GM23338 (cell line): ENCODE data around the gene ANTXR1. TPM values are rescaled to one million over a fixed set of nuclear protein-coding genes. Genes with fewer than 3 reads are reported as not detected.

ENCODE experiments used
- ATAC-seq: fragments of 200-7000 bp; cut with Tn5 transposase; 3 replicates; pipeline ENCODE4 v1.9.1; 2020
- DNase-seq: peaks from one replicate; pipeline ENCODE4 v3.0.0-alpha.2; 2015; ENCODE audit warnings: low spot score
- H2AFZ ChIP-seq: fragments of 200-600 bp; sonication (generic); 2 replicates; pipeline ENCODE4 v1.8.0; 2016; ENCODE audit warnings: antibody characterized with exemption, mild to moderate bottlenecking, moderate library complexity
- H3F3A ChIP-seq: fragments of 200-600 bp; sonication (generic); replicated peaks from 2 replicates; pipeline ENCODE4 v1.8.0; 2017; ENCODE audit warnings: antibody characterized with exemption, mixed run types, low read depth
- H3K27ac ChIP-seq: fragments of 200-600 bp; sonication (generic); 2 replicates; pipeline ENCODE4 v1.6.1; 2016; ENCODE audit warnings: low read depth
- H3K27me3 ChIP-seq: fragments of 200-600 bp; sonication (generic); 2 replicates; pipeline ENCODE4 v1.8.0; 2016; ENCODE audit warnings: mild to moderate bottlenecking, mixed run types, moderate library complexity; ENCODE audit not compliant: insufficient read depth
- H3K36me3 ChIP-seq: fragments of 200-600 bp; sonication (generic); 2 replicates; pipeline ENCODE4 v1.8.0; 2016; ENCODE audit warnings: mild to moderate bottlenecking; ENCODE audit not compliant: insufficient read depth
- H3K4me1 ChIP-seq: fragments of 200-600 bp; sonication (generic); 2 replicates; pipeline ENCODE4 v1.8.0; 2016; ENCODE audit warnings: mild to moderate bottlenecking, moderate library complexity; ENCODE audit not compliant: insufficient read depth
- H3K4me2 ChIP-seq: fragments of 200-600 bp; sonication (generic); 2 replicates; pipeline ENCODE4 v1.7.1; 2017; ENCODE audit warnings: mixed run types
- H3K4me3 ChIP-seq: fragments of 200-600 bp; sonication (generic); 2 replicates; pipeline ENCODE4 v1.6.1; 2016; ENCODE audit warnings: mixed run types
- H3K79me2 ChIP-seq: fragments of 200-600 bp; sonication (generic); replicated peaks from 2 replicates; pipeline ENCODE4 v1.8.0; 2017; ENCODE audit warnings: mild to moderate bottlenecking; ENCODE audit not compliant: insufficient read depth
- H3K9me2 ChIP-seq: fragments of 200-600 bp; sonication (generic); 2 replicates; pipeline ENCODE4 v1.8.0; 2017; ENCODE audit not compliant: insufficient read depth
- H4K20me1 ChIP-seq: fragments of 200-600 bp; sonication (generic); replicated peaks from 2 replicates; pipeline ENCODE4 v1.8.0; 2017; ENCODE audit warnings: mild to moderate bottlenecking; ENCODE audit not compliant: insufficient read depth
- H3K27ac Mint-ChIP-seq: 2 replicates; pipeline ENCODE4 v1.8.0; 2020; ENCODE audit warnings: inconsistent platforms, mild to moderate bottlenecking, moderate library complexity, mixed read lengths
- H3K27me3 Mint-ChIP-seq: 3 replicates; pipeline ENCODE4 v1.8.0; 2022; ENCODE audit warnings: low read depth, mild to moderate bottlenecking, moderate library complexity, mixed read lengths, inconsistent platforms; ENCODE audit not compliant: insufficient read depth, poor library complexity
- H3K36me3 Mint-ChIP-seq: 3 replicates; pipeline ENCODE4 v1.8.0; 2021; ENCODE audit warnings: low read depth, mild to moderate bottlenecking, inconsistent platforms, moderate library complexity, mixed read lengths
- H3K4me1 Mint-ChIP-seq: 3 replicates; pipeline ENCODE4 v1.8.0; 2020; ENCODE audit warnings: mild to moderate bottlenecking, inconsistent platforms, mixed read lengths
- H3K4me3 Mint-ChIP-seq: 3 replicates; pipeline ENCODE4 v1.8.0; 2021; ENCODE audit warnings: moderate library complexity, mild to moderate bottlenecking, inconsistent platforms, mixed read lengths
- H3K9me3 Mint-ChIP-seq: 3 replicates; pipeline ENCODE4 v1.8.0; 2020; ENCODE audit warnings: moderate library complexity, mild to moderate bottlenecking, inconsistent platforms, mixed read lengths
- CREB1 ChIP-seq: fragments of 250-450 bp; sonication (Bioruptor Pico); IDR thresholded peaks from 2 replicates; pipeline ENCODE4 v1.5.0; 2020; ENCODE audit warnings: low read depth, mild to moderate bottlenecking, moderate library complexity
- EZH2phosphoT487 ChIP-seq: fragments of 200-600 bp; sonication (generic); IDR thresholded peaks from one replicate; pipeline ENCODE4 v1.8.1; 2018; ENCODE audit warnings: antibody characterized with exemption; ENCODE audit not compliant: unreplicated experiment
- JUNB ChIP-seq: IDR thresholded peaks from one replicate; pipeline ENCODE4 v1.6.1; 2016; ENCODE audit warnings: antibody characterized with exemption; ENCODE audit not compliant: unreplicated experiment
- NANOG ChIP-seq: IDR thresholded peaks from 2 replicates; pipeline ENCODE4 v1.6.1; 2016; ENCODE audit warnings: antibody characterized with exemption, borderline replicate concordance
- POLR2AphosphoS5 ChIP-seq: IDR thresholded peaks from 2 replicates; pipeline ENCODE4 v1.6.1; 2016; ENCODE audit warnings: antibody characterized with exemption, low read depth
- REST ChIP-seq: IDR thresholded peaks from one replicate; pipeline ENCODE4 v1.6.1; 2018; ENCODE audit warnings: antibody characterized with exemption; ENCODE audit not compliant: unreplicated experiment
- STAT1 ChIP-seq: IDR thresholded peaks from one replicate; pipeline ENCODE4 v1.6.1; 2016; ENCODE audit warnings: antibody characterized with exemption; ENCODE audit not compliant: unreplicated experiment
- polyA plus RNA-seq: library from polyadenylated mRNA; unstranded; fragments of >200 nt; fragmentation: Nextera tagmentation; extraction: Ambion mirVana; gene quantifications from 2 replicates; pipeline ENCODE4 v1.2.1, GENCODE V29; 2016
- total RNA-seq: library from RNA; depleted of rRNA; stranded (reverse); fragments of >200 nt; shearing (Covaris generic); gene quantifications from 2 replicates; pipeline ENCODE4 v1.2.3, GENCODE V29; 2014
- TF ChIP-seq, protein P1 (sequence below): IDR thresholded peaks from 2 replicates; pipeline ENCODE4 v1.6.1; 2016; ENCODE audit warnings: antibody characterized with exemption
- TF ChIP-seq, protein P2 (sequence below): fragments of 250-450 bp; sonication (Bioruptor Pico); IDR thresholded peaks from 2 replicates; pipeline ENCODE4 v1.5.0; 2020; ENCODE audit warnings: mild to moderate bottlenecking, moderate library complexity

ANTXR1 gene
- total and polyA plus RNA-seq, 2 experiments from 2014 or later, result 16.1 to 23.1 TPM

- no peak for TF ChIP-seq REST
- TF ChIP-seq JUNB, result no peak
- TF ChIP-seq NANOG, result no peak
- no peak for TF ChIP-seq STAT1
- TF ChIP-seq, protein P1, sequence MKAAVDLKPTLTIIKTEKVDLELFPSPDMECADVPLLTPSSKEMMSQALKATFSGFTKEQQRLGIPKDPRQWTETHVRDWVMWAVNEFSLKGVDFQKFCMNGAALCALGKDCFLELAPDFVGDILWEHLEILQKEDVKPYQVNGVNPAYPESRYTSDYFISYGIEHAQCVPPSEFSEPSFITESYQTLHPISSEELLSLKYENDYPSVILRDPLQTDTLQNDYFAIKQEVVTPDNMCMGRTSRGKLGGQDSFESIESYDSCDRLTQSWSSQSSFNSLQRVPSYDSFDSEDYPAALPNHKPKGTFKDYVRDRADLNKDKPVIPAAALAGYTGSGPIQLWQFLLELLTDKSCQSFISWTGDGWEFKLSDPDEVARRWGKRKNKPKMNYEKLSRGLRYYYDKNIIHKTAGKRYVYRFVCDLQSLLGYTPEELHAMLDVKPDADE, result no peak
- no peak for TF ChIP-seq CREB1
- TF ChIP-seq POLR2AphosphoS5, result no peak
Observed at GRCh38 chr2:69073928-69074570, 61.1 kb downstream of the ANTXR1 start (continued).

DNA sequence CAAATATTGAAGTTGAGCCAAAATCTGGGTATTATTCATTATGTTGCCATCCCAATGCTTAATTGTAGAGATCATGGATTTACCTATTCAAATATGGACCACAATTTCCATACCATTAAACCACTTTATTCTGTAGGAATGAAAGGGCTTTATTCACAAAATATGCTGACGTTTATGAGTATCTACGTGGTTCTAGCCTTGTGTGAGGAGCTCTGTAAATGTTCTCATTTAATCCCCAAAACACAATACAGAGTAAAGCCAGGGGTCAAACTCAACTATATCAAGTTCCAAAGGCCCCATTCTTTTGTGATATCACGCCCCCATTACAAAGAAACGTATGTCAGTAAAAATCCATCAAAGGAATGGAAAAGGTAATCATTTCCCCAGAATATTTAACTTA, 61.9 kb downstream of the ANTXR1 start:
- Histone ChIP-seq H3K4me2 (no peak overlapping the region), H4K20me1 (no peaks in the 10 kb centered on the region), H3K4me1 (no peaks in the 10 kb centered on the region; the same call in 1 of the 2 replicates), H3K79me2 (no peaks in the 10 kb centered on the region), H3K27ac (no peak overlapping the region), H3K4me3 (no peak overlapping the region), H2AFZ (no peak overlapping the region), H3F3A (no peaks in the 10 kb centered on the region), H3K9me2 (no peaks in the 10 kb centered on the region), H3K36me3 (peaks cover 6% of the 10 kb centered on the region; the same call in 1 of the 2 replicates), H3K27me3 (no peaks in the 10 kb centered on the region)
- no peak overlapping the region for H3K27ac Mint-ChIP-seq
- no peak for DNase-seq
- H3K36me3 Mint-ChIP-seq, result peaks cover 10% of the 10 kb centered on the region
- H3K4me1 Mint-ChIP-seq, result peaks cover 12% of the 10 kb centered on the region; the same call in 2 of the 3 replicates
- H3K9me3 Mint-ChIP-seq, result no peaks in the 10 kb centered on the region
- no peak overlapping the region for H3K4me3 Mint-ChIP-seq
- no peaks in the 10 kb centered on the region for H3K27me3 Mint-ChIP-seq
- no peak for ATAC-seq
- TF ChIP-seq, protein P2, sequence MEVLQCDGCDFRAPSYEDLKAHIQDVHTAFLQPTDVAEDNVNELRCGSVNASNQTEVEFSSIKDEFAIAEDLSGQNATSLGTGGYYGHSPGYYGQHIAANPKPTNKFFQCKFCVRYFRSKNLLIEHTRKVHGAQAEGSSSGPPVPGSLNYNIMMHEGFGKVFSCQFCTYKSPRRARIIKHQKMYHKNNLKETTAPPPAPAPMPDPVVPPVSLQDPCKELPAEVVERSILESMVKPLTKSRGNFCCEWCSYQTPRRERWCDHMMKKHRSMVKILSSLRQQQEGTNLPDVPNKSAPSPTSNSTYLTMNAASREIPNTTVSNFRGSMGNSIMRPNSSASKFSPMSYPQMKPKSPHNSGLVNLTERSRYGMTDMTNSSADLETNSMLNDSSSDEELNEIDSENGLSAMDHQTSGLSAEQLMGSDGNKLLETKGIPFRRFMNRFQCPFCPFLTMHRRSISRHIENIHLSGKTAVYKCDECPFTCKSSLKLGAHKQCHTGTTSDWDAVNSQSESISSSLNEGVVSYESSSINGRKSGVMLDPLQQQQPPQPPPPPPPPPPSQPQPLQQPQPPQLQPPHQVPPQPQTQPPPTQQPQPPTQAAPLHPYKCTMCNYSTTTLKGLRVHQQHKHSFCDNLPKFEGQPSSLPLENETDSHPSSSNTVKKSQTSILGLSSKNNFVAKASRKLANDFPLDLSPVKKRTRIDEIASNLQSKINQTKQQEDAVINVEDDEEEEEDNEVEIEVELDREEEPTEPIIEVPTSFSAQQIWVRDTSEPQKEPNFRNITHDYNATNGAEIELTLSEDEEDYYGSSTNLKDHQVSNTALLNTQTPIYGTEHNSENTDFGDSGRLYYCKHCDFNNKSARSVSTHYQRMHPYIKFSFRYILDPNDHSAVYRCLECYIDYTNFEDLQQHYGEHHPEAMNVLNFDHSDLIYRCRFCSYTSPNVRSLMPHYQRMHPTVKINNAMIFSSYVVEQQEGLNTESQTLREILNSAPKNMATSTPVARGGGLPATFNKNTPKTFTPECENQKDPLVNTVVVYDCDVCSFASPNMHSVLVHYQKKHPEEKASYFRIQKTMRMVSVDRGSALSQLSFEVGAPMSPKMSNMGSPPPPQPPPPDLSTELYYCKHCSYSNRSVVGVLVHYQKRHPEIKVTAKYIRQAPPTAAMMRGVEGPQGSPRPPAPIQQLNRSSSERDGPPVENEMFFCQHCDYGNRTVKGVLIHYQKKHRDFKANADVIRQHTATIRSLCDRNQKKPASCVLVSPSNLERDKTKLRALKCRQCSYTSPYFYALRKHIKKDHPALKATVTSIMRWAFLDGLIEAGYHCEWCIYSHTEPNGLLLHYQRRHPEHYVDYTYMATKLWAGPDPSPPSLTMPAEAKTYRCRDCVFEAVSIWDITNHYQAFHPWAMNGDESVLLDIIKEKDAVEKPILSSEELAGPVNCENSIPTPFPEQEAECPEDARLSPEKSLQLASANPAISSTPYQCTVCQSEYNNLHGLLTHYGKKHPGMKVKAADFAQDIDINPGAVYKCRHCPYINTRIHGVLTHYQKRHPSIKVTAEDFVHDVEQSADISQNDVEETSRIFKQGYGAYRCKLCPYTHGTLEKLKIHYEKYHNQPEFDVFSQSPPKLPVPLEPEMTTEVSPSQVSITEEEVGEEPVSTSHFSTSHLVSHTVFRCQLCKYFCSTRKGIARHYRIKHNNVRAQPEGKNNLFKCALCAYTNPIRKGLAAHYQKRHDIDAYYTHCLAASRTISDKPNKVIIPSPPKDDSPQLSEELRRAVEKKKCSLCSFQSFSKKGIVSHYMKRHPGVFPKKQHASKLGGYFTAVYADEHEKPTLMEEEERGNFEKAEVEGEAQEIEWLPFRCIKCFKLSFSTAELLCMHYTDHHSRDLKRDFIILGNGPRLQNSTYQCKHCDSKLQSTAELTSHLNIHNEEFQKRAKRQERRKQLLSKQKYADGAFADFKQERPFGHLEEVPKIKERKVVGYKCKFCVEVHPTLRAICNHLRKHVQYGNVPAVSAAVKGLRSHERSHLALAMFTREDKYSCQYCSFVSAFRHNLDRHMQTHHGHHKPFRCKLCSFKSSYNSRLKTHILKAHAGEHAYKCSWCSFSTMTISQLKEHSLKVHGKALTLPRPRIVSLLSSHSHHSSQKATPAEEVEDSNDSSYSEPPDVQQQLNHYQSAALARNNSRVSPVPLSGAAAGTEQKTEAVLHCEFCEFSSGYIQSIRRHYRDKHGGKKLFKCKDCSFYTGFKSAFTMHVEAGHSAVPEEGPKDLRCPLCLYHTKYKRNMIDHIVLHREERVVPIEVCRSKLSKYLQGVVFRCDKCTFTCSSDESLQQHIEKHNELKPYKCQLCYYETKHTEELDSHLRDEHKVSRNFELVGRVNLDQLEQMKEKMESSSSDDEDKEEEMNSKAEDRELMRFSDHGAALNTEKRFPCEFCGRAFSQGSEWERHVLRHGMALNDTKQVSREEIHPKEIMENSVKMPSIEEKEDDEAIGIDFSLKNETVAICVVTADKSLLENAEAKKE, result no peak
- TF ChIP-seq POLR2AphosphoS5 (no peak), EZH2phosphoT487 (no peak), NANOG (no peak), REST (no peak), CREB1 (no peak)
